Left ventricle myocardium inferior (tissue), 1 donor: ENCODE results near the gene CNTNAP2. TPM values are rescaled to one million over a fixed set of nuclear protein-coding genes. Genes with fewer than 3 reads are reported as not detected.

Source experiments
- DNase-seq: peaks from one replicate; pipeline ENCODE4 v3.0.0-alpha.2; 2020
- H3K27ac ChIP-seq: fragments of 200-600 bp; replicated peaks from 2 replicates; pipeline ENCODE4 v1.8.0; 2021
- H3K27me3 ChIP-seq: fragments of 200-600 bp; 2 replicates; pipeline ENCODE4 v1.8.0; 2021; ENCODE audit warnings: low read depth
- H3K36me3 ChIP-seq: fragments of 200-600 bp; 2 replicates; pipeline ENCODE4 v1.8.0; 2021
- H3K4me1 ChIP-seq: fragments of 200-600 bp; 2 replicates; pipeline ENCODE4 v1.8.0; 2021
- H3K4me3 ChIP-seq: fragments of 200-600 bp; 2 replicates; pipeline ENCODE4 v1.8.0; 2021; ENCODE audit warnings: mild to moderate bottlenecking, moderate library complexity
- H3K9me3 ChIP-seq: fragments of 200-600 bp; replicated peaks from 2 replicates; pipeline ENCODE4 v1.8.0; 2021
- intact Hi-C: fragments of 100-400 bp; cut with micrococcal nuclease; formaldehyde crosslinking; loops from one replicate; pipeline ENCODE4 v1.11.0; 2022
- total RNA-seq: library from RNA; stranded (reverse); fragmentation: NEBNext Ultra II Directional; extraction: Animal tissue kit (Norgen Biotek cat#: 25700); gene quantifications from one replicate; pipeline ENCODE4 v1.2.1, GENCODE V29; 2021
- TF ChIP-seq, protein P1 (sequence below): fragments of 200-600 bp; IDR thresholded peaks from 2 replicates; pipeline ENCODE4 v1.8.0; 2021; ENCODE audit warnings: antibody characterized with exemption, mild to moderate bottlenecking, borderline replicate concordance
- donor health status: DM: no; HTN: yes; CAD: no; lungs with severe emphysema.

CNTNAP2 gene
- total RNA-seq, 1 donor from 2014 or later = 0.99 TPM

DNA sequence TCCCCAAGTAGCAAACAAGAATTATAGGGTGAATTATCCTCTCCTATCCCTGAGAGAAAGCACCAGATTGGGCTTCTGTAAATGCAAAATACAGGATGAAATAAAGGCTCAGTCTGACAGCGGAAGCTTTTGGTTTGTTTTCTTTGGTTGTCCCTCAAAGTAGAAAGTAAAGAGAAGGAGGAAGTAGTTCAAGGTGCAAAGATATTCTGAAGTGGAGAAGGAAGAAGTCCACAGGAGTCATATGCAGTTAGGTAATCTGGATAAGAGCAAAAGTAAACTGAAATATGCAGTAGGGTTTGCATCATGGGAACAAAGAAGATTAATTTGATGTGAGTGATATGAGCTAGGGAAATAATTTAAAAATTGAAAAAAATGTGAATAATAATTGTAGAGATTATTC is 1071.9 kb downstream of the CNTNAP2 start:
- H3K27me3 ChIP-seq = no peaks in the 10 kb centered on the region
- DNase-seq = no peak
- intact Hi-C loops = no loop called here
- H3K36me3 ChIP-seq = no peaks in the 10 kb centered on the region
- no peak overlapping the region for H3K4me3 ChIP-seq
- H3K27ac ChIP-seq = no peak overlapping the region
- TF ChIP-seq, protein P1, sequence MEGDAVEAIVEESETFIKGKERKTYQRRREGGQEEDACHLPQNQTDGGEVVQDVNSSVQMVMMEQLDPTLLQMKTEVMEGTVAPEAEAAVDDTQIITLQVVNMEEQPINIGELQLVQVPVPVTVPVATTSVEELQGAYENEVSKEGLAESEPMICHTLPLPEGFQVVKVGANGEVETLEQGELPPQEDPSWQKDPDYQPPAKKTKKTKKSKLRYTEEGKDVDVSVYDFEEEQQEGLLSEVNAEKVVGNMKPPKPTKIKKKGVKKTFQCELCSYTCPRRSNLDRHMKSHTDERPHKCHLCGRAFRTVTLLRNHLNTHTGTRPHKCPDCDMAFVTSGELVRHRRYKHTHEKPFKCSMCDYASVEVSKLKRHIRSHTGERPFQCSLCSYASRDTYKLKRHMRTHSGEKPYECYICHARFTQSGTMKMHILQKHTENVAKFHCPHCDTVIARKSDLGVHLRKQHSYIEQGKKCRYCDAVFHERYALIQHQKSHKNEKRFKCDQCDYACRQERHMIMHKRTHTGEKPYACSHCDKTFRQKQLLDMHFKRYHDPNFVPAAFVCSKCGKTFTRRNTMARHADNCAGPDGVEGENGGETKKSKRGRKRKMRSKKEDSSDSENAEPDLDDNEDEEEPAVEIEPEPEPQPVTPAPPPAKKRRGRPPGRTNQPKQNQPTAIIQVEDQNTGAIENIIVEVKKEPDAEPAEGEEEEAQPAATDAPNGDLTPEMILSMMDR = no peak
- peaks cover 4% of the 10 kb centered on the region for H3K9me3 ChIP-seq
- no peaks in the 10 kb centered on the region for H3K4me1 ChIP-seq

DNA sequence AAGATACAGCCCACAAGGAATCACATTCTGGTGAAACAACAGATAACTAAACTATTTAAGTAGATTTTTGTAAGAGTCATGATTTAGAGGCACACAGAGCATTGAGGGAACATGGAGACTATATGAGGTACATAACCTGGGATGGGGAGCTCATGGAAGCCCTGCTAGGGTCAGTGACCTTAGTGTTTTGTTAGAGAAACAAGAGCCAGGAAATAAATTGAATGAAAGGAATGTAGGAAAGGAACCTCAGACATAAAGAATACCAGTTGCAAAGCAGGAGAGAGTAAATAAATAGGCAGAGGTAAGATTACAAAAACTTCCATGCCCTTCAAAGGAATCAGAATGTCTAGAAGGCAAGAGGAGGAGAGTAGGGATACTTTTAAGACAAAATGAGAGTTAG is 1076.9 kb downstream of the CNTNAP2 start:
- H3K27me3 ChIP-seq = no peaks in the 10 kb centered on the region
- H3K9me3 ChIP-seq = peaks cover 8% of the 10 kb centered on the region
- H3K27ac ChIP-seq = no peak overlapping the region
- H3K4me1 ChIP-seq = no peaks in the 10 kb centered on the region
- intact Hi-C loops = no loop called here
- no peak overlapping the region for H3K4me3 ChIP-seq
- TF ChIP-seq, protein P1 = no peak
- H3K36me3 ChIP-seq = no peaks in the 10 kb centered on the region
- DNase-seq = no peak

DNA sequence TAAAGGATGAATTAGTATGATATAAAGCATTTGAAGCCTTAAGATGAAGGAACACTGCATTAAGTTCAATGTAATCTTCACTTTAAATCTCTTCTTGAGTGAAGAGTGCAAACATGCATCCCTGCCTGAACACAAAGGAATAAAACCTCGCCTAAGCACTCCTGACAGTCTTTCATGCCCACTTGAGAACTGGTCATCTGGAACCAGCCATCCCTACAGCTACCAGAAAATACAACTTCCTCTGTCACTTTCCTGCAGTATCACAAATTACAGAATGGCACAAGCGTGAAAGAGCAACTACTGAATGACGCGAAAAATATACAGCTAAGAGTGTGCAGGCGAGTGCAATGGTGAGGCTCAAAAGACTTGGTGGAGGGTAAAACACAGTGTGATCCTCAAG is 1079.9 kb downstream of the CNTNAP2 start:
- no peak for DNase-seq
- no peaks in the 10 kb centered on the region for H3K27me3 ChIP-seq
- H3K9me3 ChIP-seq = peaks cover 8% of the 10 kb centered on the region
- H3K27ac ChIP-seq = no peak overlapping the region
- TF ChIP-seq, protein P1 = no peak
- no peaks in the 10 kb centered on the region for H3K36me3 ChIP-seq
- H3K4me3 ChIP-seq = no peak overlapping the region
- H3K4me1 ChIP-seq = no peaks in the 10 kb centered on the region
- intact Hi-C loops = no loop called here

DNA sequence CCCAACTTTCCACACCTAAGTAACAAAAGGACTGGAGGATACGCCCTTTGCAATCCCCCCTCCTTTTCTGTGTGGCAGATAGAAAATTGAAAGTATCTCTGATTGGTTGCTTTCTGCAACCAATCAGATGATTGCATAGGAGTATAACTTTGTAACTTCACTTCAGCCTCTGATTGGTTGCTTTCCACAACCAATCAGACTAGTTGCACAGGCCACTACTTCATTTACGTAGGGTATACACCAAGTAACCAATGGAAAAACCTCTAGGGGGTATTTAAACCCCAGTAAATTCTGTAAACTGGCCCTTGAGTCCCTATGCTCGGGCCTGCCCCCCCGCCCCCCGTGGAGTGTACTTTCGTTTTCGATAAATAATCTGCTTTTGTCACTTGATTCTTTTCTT is 1080.4 kb downstream of the CNTNAP2 start:
- H3K4me1 ChIP-seq = no peaks in the 10 kb centered on the region
- H3K9me3 ChIP-seq = peaks cover 8% of the 10 kb centered on the region
- intact Hi-C loops = no loop called here
- H3K4me3 ChIP-seq = no peak overlapping the region
- DNase-seq = no peak
- H3K27me3 ChIP-seq = no peaks in the 10 kb centered on the region
- no peaks in the 10 kb centered on the region for H3K36me3 ChIP-seq
- TF ChIP-seq, protein P1 = no peak
- H3K27ac ChIP-seq = no peak overlapping the region

DNA sequence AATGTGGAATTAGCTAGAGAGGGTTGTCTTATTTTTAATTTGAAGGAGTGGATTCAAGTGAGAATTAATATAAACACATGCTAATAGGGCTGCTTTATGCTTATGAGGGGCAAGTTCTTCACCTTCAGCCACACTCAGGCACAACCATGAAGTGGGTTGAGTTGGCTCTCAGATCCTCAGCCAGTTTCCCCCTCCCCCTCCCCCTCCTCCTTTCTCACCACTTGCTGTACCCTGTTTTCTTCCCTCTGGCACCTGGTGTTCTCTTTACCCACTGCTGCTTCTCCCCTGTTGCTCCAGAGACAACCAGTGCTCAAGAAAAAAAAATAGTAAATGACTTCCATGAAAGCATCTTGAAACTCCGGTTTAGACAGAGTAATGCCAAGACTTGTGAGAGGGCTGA is 1083.3 kb downstream of the CNTNAP2 start:
- Histone ChIP-seq H3K9me3 (peaks cover 6% of the 10 kb centered on the region), H3K27me3 (no peaks in the 10 kb centered on the region), H3K36me3 (no peaks in the 10 kb centered on the region), H3K4me3 (no peak overlapping the region), H3K4me1 (no peaks in the 10 kb centered on the region), H3K27ac (no peak overlapping the region)
- TF ChIP-seq, protein P1 = no peak
- intact Hi-C loops = no loop called here
- DNase-seq = no peak

DNA sequence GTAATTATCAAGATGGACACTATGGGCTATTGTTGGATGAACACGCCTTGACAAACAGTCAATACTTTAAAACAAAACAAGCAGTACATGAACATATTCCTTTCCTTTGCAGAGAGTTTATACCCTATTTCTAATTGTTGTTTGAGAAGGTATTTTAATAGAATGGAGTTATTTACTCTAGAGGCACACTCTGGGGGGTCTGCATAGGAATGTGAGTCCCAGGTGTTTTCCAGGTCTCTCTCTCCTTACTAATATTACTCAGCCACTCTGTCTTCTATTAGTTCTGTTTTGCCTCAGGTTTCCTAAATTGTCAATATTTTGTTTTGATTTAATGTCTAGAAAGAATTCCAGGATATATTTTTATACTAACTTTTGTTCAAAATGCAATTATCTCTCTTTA is 1091.4 kb downstream of the CNTNAP2 start:
- no peaks in the 10 kb centered on the region for H3K36me3 ChIP-seq
- TF ChIP-seq, protein P1 = no peak
- intact Hi-C loops = no loop called here

More for the DNA sequence above, 1091.4 kb downstream of the CNTNAP2 start:
- H3K4me3 ChIP-seq = no peak overlapping the region
- DNase-seq = no peak
- no peaks in the 10 kb centered on the region for H3K4me1 ChIP-seq
- no peak overlapping the region for H3K27ac ChIP-seq
- peaks cover 20% of the 10 kb centered on the region for H3K9me3 ChIP-seq
- no peaks in the 10 kb centered on the region for H3K27me3 ChIP-seq
